SK-N-MC (cell line): ENCODE data around the gene CTCF.

ENCODE experiments used
- EZH2 ChIP-seq: fragments of 200-600 bp; sonication (generic); IDR thresholded peaks from one replicate; pipeline ENCODE4 v1.6.1; 2017; ENCODE audit warnings: antibody characterized with exemption
- FOXP2 ChIP-seq: optimal IDR thresholded peaks from 2 replicates; pipeline ENCODE3; 2011; ENCODE audit warnings: mild to moderate bottlenecking, moderate library complexity; ENCODE audit not compliant: insufficient read depth; ENCODE audit errors: extremely low read length, control extremely low read depth
- POLR2AphosphoS5 ChIP-seq: IDR thresholded peaks from 2 replicates; pipeline ENCODE4 v1.6.1; 2012; ENCODE audit warnings: mild to moderate bottlenecking, low read depth, low read length, borderline replicate concordance

GRCh38 chr16:67664871-67665270, 102.5 kb downstream of the CTCF start:
- no peak for TF ChIP-seq EZH2
- TF ChIP-seq POLR2AphosphoS5, result no peak
- no peak for TF ChIP-seq FOXP2
